H1 (cell line): ENCODE measurements around the gene DHX58. TPM values are rescaled to one million over a fixed set of nuclear protein-coding genes. Genes with fewer than 3 reads are reported as not detected.

Experiments used
- CTCF ChIA-PET: fragments of 300-600 bp; sonication (Branson Sonifier 250); formaldehyde crosslinking; loops from one replicate; lab custom pipeline; 2021; ENCODE audit not compliant: partially characterized antibody; lab: Charles Lee
- POLR2A ChIA-PET: fragments of 300-600 bp; sonication (Branson Sonifier 250); formaldehyde crosslinking; loops from one replicate; lab custom pipeline; 2021; ENCODE audit warnings: inconsistent platforms; ENCODE audit not compliant: partially characterized antibody; lab: Charles Lee
- DNase-seq, 2 experiments: peaks; one replicate each; pipeline versions ENCODE4 v3.0.0 to v3.0.0-alpha.2; 2010 to 2022; ENCODE audit warnings: low spot score in 2 of 2, low read depth in 1 of 2, mixed read lengths in 1 of 2
- FAIRE-seq: peaks from 2 replicates; lab custom pipeline; 2011; peaks lifted over from hg19 to GRCh38; lab: Jason Lieb, UNC
- H2AFZ ChIP-seq: 2 replicates; pipeline ENCODE4 v1.8.1; 2012; ENCODE audit warnings: low read length, inconsistent platforms
- H2AK5ac ChIP-seq: 2 replicates; pipeline ENCODE4 v1.6.1; 2013; ENCODE audit warnings: low read depth, low read length
- H2BK120ac ChIP-seq: replicated peaks from 2 replicates; pipeline ENCODE3; 2013; ENCODE audit warnings: low read depth, low read length, inconsistent platforms
- H2BK12ac ChIP-seq: 2 replicates; pipeline ENCODE4 v1.6.1; 2013; ENCODE audit warnings: low read depth, low read length
- H2BK15ac ChIP-seq: 2 replicates; pipeline ENCODE4 v1.6.1; 2013; ENCODE audit warnings: low read length
- H2BK20ac ChIP-seq: 2 replicates; pipeline ENCODE4 v1.6.1; 2013; ENCODE audit warnings: low read length
- H2BK5ac ChIP-seq: 2 replicates; pipeline ENCODE4 v1.6.1; 2013; ENCODE audit warnings: low read depth, low read length
- H3K14ac ChIP-seq: 2 replicates; pipeline ENCODE4 v1.6.1; 2013; ENCODE audit warnings: inconsistent platforms; ENCODE audit not compliant: insufficient read length
- H3K18ac ChIP-seq: 2 replicates; pipeline ENCODE4 v1.6.1; 2013; ENCODE audit warnings: low read length; ENCODE audit errors: extremely low read depth
- H3K23ac ChIP-seq: 2 replicates; pipeline ENCODE4 v1.6.1; 2013; ENCODE audit warnings: inconsistent platforms; ENCODE audit not compliant: insufficient read length
- H3K23me2 ChIP-seq: 2 replicates; pipeline ENCODE4 v1.6.1; 2013; ENCODE audit warnings: low read depth, low read length
- H3K27ac ChIP-seq: 2 replicates; pipeline ENCODE4 v1.6.1; 2011; ENCODE audit warnings: low read depth, low read length, inconsistent platforms
- H3K27me3 ChIP-seq, 4 experiments: replicated peaks in 1 of 4; 1 replicate in 1 of 4; 2 replicates in 3 of 4; pipeline versions ENCODE4 v1.6.1 to v1.8.1; 2011 to 2013; ENCODE audit warnings: low read length in 3 of 4, mild to moderate bottlenecking in 3 of 4, inconsistent platforms in 2 of 4, mixed read lengths in 2 of 4, moderate library complexity in 1 of 4; ENCODE audit not compliant: control insufficient read depth in 3 of 4, insufficient read depth in 3 of 4; ENCODE audit errors: extremely low read depth in 1 of 4
- H3K36me3 ChIP-seq, 4 experiments: 2 replicates each; pipeline versions ENCODE4 v1.6.1 to v1.8.1; 2011 to 2013; ENCODE audit warnings: mild to moderate bottlenecking in 4 of 4, low read length in 3 of 4, moderate library complexity in 2 of 4, control low read depth in 1 of 4, inconsistent platforms in 1 of 4; ENCODE audit not compliant: insufficient read depth in 4 of 4, control insufficient read depth in 2 of 4
- H3K4ac ChIP-seq: replicated peaks from 2 replicates; pipeline ENCODE3; 2013; ENCODE audit warnings: low read length, low read depth, mixed read lengths, inconsistent platforms; ENCODE audit not compliant: insufficient read length
- H3K4me1 ChIP-seq, 4 experiments: replicated peaks in 1 of 4; 1 replicate in 1 of 4; 2 replicates in 3 of 4; pipeline versions ENCODE4 v1.6.1 to v1.8.1; 2011 to 2013; ENCODE audit warnings: low read length in 3 of 4, inconsistent platforms in 2 of 4, mixed read lengths in 1 of 4; ENCODE audit not compliant: insufficient read depth in 4 of 4, control insufficient read depth in 3 of 4
- H3K4me2 ChIP-seq, 2 experiments: 2 replicates each; pipeline versions ENCODE4 v1.6.1 to v1.8.1; 2011 to 2013; ENCODE audit warnings: low read depth in 2 of 2, low read length in 2 of 2, control low read depth in 1 of 2, inconsistent platforms in 1 of 2, mild to moderate bottlenecking in 1 of 2; ENCODE audit not compliant: insufficient read depth in 1 of 2
- H3K4me3 ChIP-seq, 4 experiments: fragments of 200-600, 300-600 bp in 1 of 4; sonication (generic), shearing (Covaris generic), sonication (Bioruptor Twin) in 1 of 4; 2 replicates each; pipeline versions ENCODE4 v1.5.1 to v1.8.1; 2011 to 2016; ENCODE audit warnings: low read length in 4 of 4, low read depth in 3 of 4, control low read depth in 2 of 4, inconsistent platforms in 2 of 4, mild to moderate bottlenecking in 2 of 4, mixed read lengths in 1 of 4, moderate library complexity in 1 of 4; ENCODE audit not compliant: insufficient read depth in 2 of 4; ENCODE audit errors: extremely low read depth in 1 of 4
- H3K56ac ChIP-seq: replicated peaks from 2 replicates; pipeline ENCODE3; 2013; ENCODE audit warnings: low read depth, mild to moderate bottlenecking, mixed read lengths, low read length, inconsistent platforms; ENCODE audit not compliant: insufficient read length
- H3K79me1 ChIP-seq: 2 replicates; pipeline ENCODE4 v1.6.1; 2013; ENCODE audit warnings: low read depth, low read length, control low read depth
- H3K79me2 ChIP-seq, 2 experiments: 2 replicates each; pipeline versions ENCODE4 v1.6.1 to v1.8.1; 2012 to 2013; ENCODE audit warnings: low read length in 2 of 2, mild to moderate bottlenecking in 2 of 2, inconsistent platforms in 1 of 2; ENCODE audit not compliant: insufficient read depth in 2 of 2, control insufficient read depth in 1 of 2
- H3K9ac ChIP-seq, 4 experiments: replicated peaks in 1 of 4; 1 replicate in 1 of 4; 2 replicates in 3 of 4; pipeline versions ENCODE4 v1.6.1 to v1.8.1; 2011 to 2013; ENCODE audit warnings: low read depth in 3 of 4, low read length in 3 of 4, control low read depth in 2 of 4, mild to moderate bottlenecking in 2 of 4, moderate library complexity in 2 of 4, inconsistent platforms in 1 of 4; ENCODE audit errors: extremely low read depth in 1 of 4
- H3K9me3 ChIP-seq, 2 experiments: 2 replicates each; pipeline versions ENCODE4 v1.6.1 to v1.8.1; 2012 to 2013; ENCODE audit warnings: mild to moderate bottlenecking in 2 of 2, moderate library complexity in 2 of 2, control low read depth in 1 of 2, inconsistent platforms in 1 of 2, low read depth in 1 of 2, low read length in 1 of 2, mixed read lengths in 1 of 2; ENCODE audit not compliant: insufficient read depth in 2 of 2
- H4K20me1 ChIP-seq, 2 experiments: replicated peaks in 1 of 2; 2 replicates each; pipeline versions ENCODE3 to v1.8.1; 2011 to 2013; ENCODE audit warnings: inconsistent platforms in 2 of 2, low read length in 2 of 2, mild to moderate bottlenecking in 1 of 2; ENCODE audit not compliant: insufficient read depth in 2 of 2, control insufficient read depth in 1 of 2
- H4K5ac ChIP-seq: 2 replicates; pipeline ENCODE4 v1.6.1; 2013; ENCODE audit warnings: low read length, low read depth, mixed read lengths, inconsistent platforms; ENCODE audit not compliant: insufficient read length
- H4K8ac ChIP-seq: 2 replicates; pipeline ENCODE4 v1.8.0; 2013; ENCODE audit warnings: mild to moderate bottlenecking, moderate library complexity, low read length, inconsistent platforms; ENCODE audit not compliant: insufficient read depth; ENCODE audit errors: extremely low read depth
- H4K91ac ChIP-seq: replicated peaks from 2 replicates; pipeline ENCODE3; 2013; ENCODE audit warnings: low read length, mixed read lengths, inconsistent platforms; ENCODE audit not compliant: insufficient read length
- NANOG ChIP-seq: IDR thresholded peaks from 2 replicates; pipeline ENCODE4 v1.6.1; 2011; ENCODE audit warnings: low read length, low read depth, mild to moderate bottlenecking, inconsistent platforms; ENCODE audit not compliant: insufficient read depth, poor library complexity, severe bottlenecking
- SP1 ChIP-seq: IDR thresholded peaks from 2 replicates; pipeline ENCODE4 v1.6.1; 2011; ENCODE audit warnings: low read depth, low read length
- WGBS, 2 experiments: shearing (Covaris generic) in 1 of 2; methylation state at CpG; one replicate each; pipeline versions ENCODE4 v1.1.6 to v1.1.7; 2013 to 2015; ENCODE audit warnings: low lambda C conversion rate in 2 of 2, mixed read lengths in 2 of 2, inconsistent platforms in 1 of 2, low coverage in 1 of 2, missing lambda C conversion rate in 1 of 2; ENCODE audit not compliant: insufficient replicate concordance in 2 of 2, insufficient coverage in 1 of 2, insufficient read length in 1 of 2; ENCODE audit errors: extremely low coverage in 1 of 2, missing lambda C conversion rate in 1 of 2; 5-methylcytosine and 5-hydroxymethylcytosine counted together
- polyA plus RNA-seq, 7 experiments: library from polyadenylated mRNA; depleted of rRNA in 3 of 7; stranded (reverse) in 5 of 7; unstranded in 2 of 7; fragments of >200 nt in 5 of 7; fragments of 200-250 nt in 2 of 7; gene quantifications; 1 replicate in 5 of 7; 2 replicates in 1 of 7; 4 replicates in 1 of 7; pipeline versions ENCODE4 v1.2.1 to v1.2.3, GENCODE V29; 2011 to 2013; ENCODE audit warnings: missing spikeins in 2 of 7, mixed read lengths in 2 of 7
- total RNA-seq: library from RNA; stranded (reverse); fragmentation: NEBNext Ultra II Directional; extraction: Animal tissue kit (Norgen Biotek cat#: 25700); gene quantifications from 2 replicates; pipeline ENCODE4 v1.2.1, GENCODE V29; 2021

DHX58 gene
- total and polyA plus RNA-seq, 2 of the 8 experiments (the other 6 are each of a cell fraction or from before 2014, with no cell fraction given) = 5.6 to 9.9 TPM

GRCh38 chr17:42061646-42062487 lies 50.6 kb downstream of the DHX58 start:
- H3K27me3 ChIP-seq = no peaks in the 10 kb centered on the region
- no peak overlapping the region for H4K91ac ChIP-seq
- H3K4ac ChIP-seq = no peak overlapping the region
- no peak overlapping the region; the same call in 1 of the 2 replicates for H3K18ac ChIP-seq
- no peak overlapping the region for H3K56ac ChIP-seq
- no peak overlapping the region for H2AFZ ChIP-seq
- 68% methylated on average over 5 of the region's 5 CpGs; no CpG with 5 or more reads in 1 of the 2 experiments for WGBS, 2 experiments
- H3K9me3 ChIP-seq = no peaks in the 10 kb centered on the region
- TF ChIP-seq NANOG = no peak
- TF ChIP-seq SP1 = peak; percentile 60; the same call in 1 of the 2 replicates
- H2BK20ac ChIP-seq = no peak overlapping the region
- H2BK12ac ChIP-seq = no peak overlapping the region
- H4K8ac ChIP-seq = peak overlapping the region; percentile 62; the same call in 1 of the 2 replicates
- no peak overlapping the region; a peak in 1 of 4 replicates for H3K4me2 ChIP-seq
- H3K23me2 ChIP-seq = no peaks in the 10 kb centered on the region; the same call in 1 of the 2 replicates
- DNase-seq = no peak
- H2BK120ac ChIP-seq = no peak overlapping the region
- no peak overlapping the region for H2BK5ac ChIP-seq
- H3K14ac ChIP-seq = no peak overlapping the region
- no peaks in the 10 kb centered on the region for H3K79me2 ChIP-seq
- no peaks in the 10 kb centered on the region for H3K36me3 ChIP-seq
- POLR2A ChIA-PET = interaction anchor here (0.5 to 0.9 kb wide), 2 partner anchors 10 to 12 kb away, joined by 3 to 4 read pairs; no protein-coding TSS in a partner anchor
- CTCF ChIA-PET = interaction anchor here (0.8 to 17.0 kb wide), 8 partner anchors 10 to 52 kb away, joined by 3 to 381 read pairs (median 5); partner anchors contain the start of genes C17orf113, DHX58, HSPB9 and KAT2A
- no peaks in the 10 kb centered on the region for H4K20me1 ChIP-seq
- H2AK5ac ChIP-seq = no peak overlapping the region
- no peak overlapping the region for H3K23ac ChIP-seq
- H3K9ac ChIP-seq = peak overlapping the region in 1 of 4 experiments; percentile 31; a peak in 1 of 7 replicates
- no peak overlapping the region for H3K4me3 ChIP-seq
- peaks cover 0 to 6% (median 3%) of the 10 kb centered on the region in 4 experiments; a peak in 6 of 7 replicates for H3K4me1 ChIP-seq
- H4K5ac ChIP-seq = no peak overlapping the region
- H3K27ac ChIP-seq = no peak overlapping the region
- FAIRE-seq = no peak
- H3K79me1 ChIP-seq = no peaks in the 10 kb centered on the region
- no peak overlapping the region for H2BK15ac ChIP-seq
